GM23338 (cell line): ENCODE measurements around the gene AP1G2. TPM values are rescaled to one million over a fixed set of nuclear protein-coding genes. Genes with fewer than 3 reads are reported as not detected.

Experiments used
- ATAC-seq: fragments of 200-7000 bp; cut with Tn5 transposase; 3 replicates; pipeline ENCODE4 v1.9.1; 2020
- DNase-seq: peaks from one replicate; pipeline ENCODE4 v3.0.0-alpha.2; 2015; ENCODE audit warnings: low spot score
- H2AFZ ChIP-seq: fragments of 200-600 bp; sonication (generic); 2 replicates; pipeline ENCODE4 v1.8.0; 2016; ENCODE audit warnings: antibody characterized with exemption, mild to moderate bottlenecking, moderate library complexity
- H3F3A ChIP-seq: fragments of 200-600 bp; sonication (generic); replicated peaks from 2 replicates; pipeline ENCODE4 v1.8.0; 2017; ENCODE audit warnings: antibody characterized with exemption, mixed run types, low read depth
- H3K27ac ChIP-seq: fragments of 200-600 bp; sonication (generic); 2 replicates; pipeline ENCODE4 v1.6.1; 2016; ENCODE audit warnings: low read depth
- H3K27me3 ChIP-seq: fragments of 200-600 bp; sonication (generic); 2 replicates; pipeline ENCODE4 v1.8.0; 2016; ENCODE audit warnings: mild to moderate bottlenecking, mixed run types, moderate library complexity; ENCODE audit not compliant: insufficient read depth
- H3K36me3 ChIP-seq: fragments of 200-600 bp; sonication (generic); 2 replicates; pipeline ENCODE4 v1.8.0; 2016; ENCODE audit warnings: mild to moderate bottlenecking; ENCODE audit not compliant: insufficient read depth
- H3K4me1 ChIP-seq: fragments of 200-600 bp; sonication (generic); 2 replicates; pipeline ENCODE4 v1.8.0; 2016; ENCODE audit warnings: mild to moderate bottlenecking, moderate library complexity; ENCODE audit not compliant: insufficient read depth
- H3K4me2 ChIP-seq: fragments of 200-600 bp; sonication (generic); 2 replicates; pipeline ENCODE4 v1.7.1; 2017; ENCODE audit warnings: mixed run types
- H3K4me3 ChIP-seq: fragments of 200-600 bp; sonication (generic); 2 replicates; pipeline ENCODE4 v1.6.1; 2016; ENCODE audit warnings: mixed run types
- H3K79me2 ChIP-seq: fragments of 200-600 bp; sonication (generic); replicated peaks from 2 replicates; pipeline ENCODE4 v1.8.0; 2017; ENCODE audit warnings: mild to moderate bottlenecking; ENCODE audit not compliant: insufficient read depth
- H3K9me2 ChIP-seq: fragments of 200-600 bp; sonication (generic); 2 replicates; pipeline ENCODE4 v1.8.0; 2017; ENCODE audit not compliant: insufficient read depth
- H4K20me1 ChIP-seq: fragments of 200-600 bp; sonication (generic); replicated peaks from 2 replicates; pipeline ENCODE4 v1.8.0; 2017; ENCODE audit warnings: mild to moderate bottlenecking; ENCODE audit not compliant: insufficient read depth
- H3K27ac Mint-ChIP-seq: 2 replicates; pipeline ENCODE4 v1.8.0; 2020; ENCODE audit warnings: inconsistent platforms, mild to moderate bottlenecking, moderate library complexity, mixed read lengths
- H3K27me3 Mint-ChIP-seq: 3 replicates; pipeline ENCODE4 v1.8.0; 2022; ENCODE audit warnings: low read depth, mild to moderate bottlenecking, moderate library complexity, mixed read lengths, inconsistent platforms; ENCODE audit not compliant: insufficient read depth, poor library complexity
- H3K36me3 Mint-ChIP-seq: 3 replicates; pipeline ENCODE4 v1.8.0; 2021; ENCODE audit warnings: low read depth, mild to moderate bottlenecking, inconsistent platforms, moderate library complexity, mixed read lengths
- H3K4me1 Mint-ChIP-seq: 3 replicates; pipeline ENCODE4 v1.8.0; 2020; ENCODE audit warnings: mild to moderate bottlenecking, inconsistent platforms, mixed read lengths
- H3K4me3 Mint-ChIP-seq: 3 replicates; pipeline ENCODE4 v1.8.0; 2021; ENCODE audit warnings: moderate library complexity, mild to moderate bottlenecking, inconsistent platforms, mixed read lengths
- H3K9me3 Mint-ChIP-seq: 3 replicates; pipeline ENCODE4 v1.8.0; 2020; ENCODE audit warnings: moderate library complexity, mild to moderate bottlenecking, inconsistent platforms, mixed read lengths
- CREB1 ChIP-seq: fragments of 250-450 bp; sonication (Bioruptor Pico); IDR thresholded peaks from 2 replicates; pipeline ENCODE4 v1.5.0; 2020; ENCODE audit warnings: low read depth, mild to moderate bottlenecking, moderate library complexity
- CTCF ChIP-seq, 2 experiments: fragments of 200-600 bp in 1 of 2; sonication (generic) in 1 of 2; conservative IDR thresholded peaks; 2 replicates each; pipeline versions ENCODE4 v1.5.1 to v1.6.1; 2016 to 2017; ENCODE audit warnings: antibody characterized with exemption in 2 of 2, low read depth in 2 of 2, mild to moderate bottlenecking in 2 of 2, moderate library complexity in 1 of 2
- ETS1 ChIP-seq: IDR thresholded peaks from 2 replicates; pipeline ENCODE4 v1.6.1; 2016; ENCODE audit warnings: antibody characterized with exemption
- EZH2 ChIP-seq: fragments of 200-600 bp; sonication (generic); IDR thresholded peaks from one replicate; pipeline ENCODE4 v1.8.0; 2017; ENCODE audit warnings: antibody characterized with exemption, mild to moderate bottlenecking, low read depth; ENCODE audit not compliant: unreplicated experiment
- EZH2phosphoT487 ChIP-seq: fragments of 200-600 bp; sonication (generic); IDR thresholded peaks from one replicate; pipeline ENCODE4 v1.8.1; 2018; ENCODE audit warnings: antibody characterized with exemption; ENCODE audit not compliant: unreplicated experiment
- JUNB ChIP-seq: IDR thresholded peaks from one replicate; pipeline ENCODE4 v1.6.1; 2016; ENCODE audit warnings: antibody characterized with exemption; ENCODE audit not compliant: unreplicated experiment
- NANOG ChIP-seq: IDR thresholded peaks from 2 replicates; pipeline ENCODE4 v1.6.1; 2016; ENCODE audit warnings: antibody characterized with exemption, borderline replicate concordance
- POLR2AphosphoS5 ChIP-seq: IDR thresholded peaks from 2 replicates; pipeline ENCODE4 v1.6.1; 2016; ENCODE audit warnings: antibody characterized with exemption, low read depth
- STAT1 ChIP-seq: IDR thresholded peaks from one replicate; pipeline ENCODE4 v1.6.1; 2016; ENCODE audit warnings: antibody characterized with exemption; ENCODE audit not compliant: unreplicated experiment
- ZNF114 ChIP-seq: fragments of 250-450 bp; sonication (Bioruptor Pico); IDR thresholded peaks from 2 replicates; pipeline ENCODE4 v1.5.0; 2020; ENCODE audit warnings: mild to moderate bottlenecking, moderate library complexity
- ZNF331 ChIP-seq: fragments of 250-450 bp; sonication (Bioruptor Pico); IDR thresholded peaks from 2 replicates; pipeline ENCODE4 v1.5.0; 2020; ENCODE audit warnings: low read depth, mild to moderate bottlenecking, moderate library complexity
- ZNF462 ChIP-seq: fragments of 250-450 bp; sonication (Bioruptor Pico); IDR thresholded peaks from 2 replicates; pipeline ENCODE4 v1.5.0; 2020; ENCODE audit warnings: mild to moderate bottlenecking, moderate library complexity
- polyA plus RNA-seq: library from polyadenylated mRNA; unstranded; fragments of >200 nt; fragmentation: Nextera tagmentation; extraction: Ambion mirVana; gene quantifications from 2 replicates; pipeline ENCODE4 v1.2.1, GENCODE V29; 2016
- total RNA-seq: library from RNA; depleted of rRNA; stranded (reverse); fragments of >200 nt; shearing (Covaris generic); gene quantifications from 2 replicates; pipeline ENCODE4 v1.2.3, GENCODE V29; 2014

The AP1G2 gene
- total and polyA plus RNA-seq, 2 experiments from 2014 or later: 55.3 to 63.5 TPM

- Histone ChIP-seq H3K79me2 (peaks cover 58% of the 10 kb centered on the region), H3K9me2 (no peaks in the 10 kb centered on the region), H3K4me3 (peak overlapping the region; percentile 100), H4K20me1 (no peaks in the 10 kb centered on the region), H3K27ac (peak overlapping the region; percentile 90), H3K4me1 (peaks cover 62% of the 10 kb centered on the region), H3F3A (0 out of 2 replicates have a peak, but pooled peaks cover 10% of the 10 kb centered on the region), H3K27me3 (no peaks in the 10 kb centered on the region), H3K36me3 (no peaks in the 10 kb centered on the region), H3K4me2 (peak overlapping the region; percentile 100), H2AFZ (no peak overlapping the region)
- peaks cover 7% of the 10 kb centered on the region for H3K27me3 Mint-ChIP-seq
- ATAC-seq (peak; percentile 12), DNase-seq (peak; percentile 84)
- H3K27ac Mint-ChIP-seq: no peak overlapping the region
- H3K4me3 Mint-ChIP-seq: no peak overlapping the region
- H3K36me3 Mint-ChIP-seq: peaks cover 19% of the 10 kb centered on the region
- TF ChIP-seq EZH2phosphoT487 (no peak), CREB1 (CRISPR knock-in tag) (peak; percentile 77), POLR2AphosphoS5 (peak; percentile 16; the same call in 1 of the 2 replicates), JUNB (no peak), ZNF331 (no peak)
- no peaks in the 10 kb centered on the region; the same call in 2 of the 3 replicates for H3K9me3 Mint-ChIP-seq
- peaks cover 5% of the 10 kb centered on the region for H3K4me1 Mint-ChIP-seq
Measured at GRCh38 chr14:23548351-23549318, 19.0 kb downstream of the AP1G2 start.

- H3K4me3 Mint-ChIP-seq: no peak overlapping the region
- peak overlapping the region; percentile 90 for H3K27ac ChIP-seq
- H3K4me1 ChIP-seq: peaks cover 70% of the 10 kb centered on the region
- H3K4me2 ChIP-seq: peak overlapping the region; percentile 100
- H4K20me1 ChIP-seq: no peaks in the 10 kb centered on the region
- peaks cover 7% of the 10 kb centered on the region for H3K27me3 Mint-ChIP-seq
- peak overlapping the region; percentile 100; the same call in 1 of the 2 replicates for H3K4me3 ChIP-seq
- no peaks in the 10 kb centered on the region for H3K9me2 ChIP-seq
- no peaks in the 10 kb centered on the region; the same call in 2 of the 3 replicates for H3K9me3 Mint-ChIP-seq
- H2AFZ ChIP-seq: no peak overlapping the region
- DNase-seq: no peak
- no peak overlapping the region for H3K27ac Mint-ChIP-seq
- H3K36me3 Mint-ChIP-seq: peaks cover 26% of the 10 kb centered on the region
- no peaks in the 10 kb centered on the region for H3K36me3 ChIP-seq
- H3K27me3 ChIP-seq: no peaks in the 10 kb centered on the region
- H3K79me2 ChIP-seq: peaks cover 65% of the 10 kb centered on the region
- H3F3A ChIP-seq: 0 out of 2 replicates have a peak, but pooled peaks cover 10% of the 10 kb centered on the region
- H3K4me1 Mint-ChIP-seq: peaks cover 12% of the 10 kb centered on the region
- ATAC-seq: no peak
- no peak for TF ChIP-seq EZH2
- TF ChIP-seq EZH2phosphoT487: no peak
- TF ChIP-seq CTCF (conservative IDR thresholded peaks at IDR 0.05; ENCODE audit: low read depth in 2 of 2): no peak
- no peak for TF ChIP-seq JUNB
- no peak for TF ChIP-seq ZNF114
- TF ChIP-seq ETS1: no peak
- TF ChIP-seq STAT1: no peak
- no peak for TF ChIP-seq POLR2AphosphoS5
- no peak for TF ChIP-seq NANOG
- TF ChIP-seq ZNF462 (CRISPR knock-in tag): no peak
Measured at GRCh38 chr14:23547924-23548323, 19.7 kb downstream of the AP1G2 start.
